ENCODE data around the gene KRT81. TPM values are rescaled to one million over a fixed set of nuclear protein-coding genes. Genes with fewer than 3 reads are reported as not detected.
"Not testable (repeated sequence)": the region's sequence is repeated elsewhere in the genome, so short reads cannot be mapped to it uniquely, and the experiment has no call there.

The KRT81 gene
- total RNA-seq, 4 donors from 2014 or later: not detected

- Histone ChIP-seq H3K4me1 (no peaks in the 10 kb centered on the region), H3K9me3 (no peaks in the 10 kb centered on the region), H3K36me3 (no peaks in the 10 kb centered on the region), H3K4me3 (no peak overlapping the region), H3K27ac (no peak overlapping the region), H3K27me3 (no peaks in the 10 kb centered on the region)
- DNase-seq: no peak
- TF ChIP-seq POLR2A (IDR thresholded peaks at IDR 0.05): no peak
- TF ChIP-seq CTCF (IDR thresholded peaks at IDR 0.05): no peak
These were observed 2.6 kb upstream of the KRT81 start for GRCh38 chr12:52293926-52294325.

GRCh38 chr12:52290483-52291134 is 725 bp downstream of the KRT81 start:
- not testable (repeated sequence) for H3K4me3 ChIP-seq, H3K9me3 ChIP-seq, H3K27ac ChIP-seq, H3K27me3 ChIP-seq, DNase-seq, H3K36me3 ChIP-seq, H3K4me1 ChIP-seq

DNA sequence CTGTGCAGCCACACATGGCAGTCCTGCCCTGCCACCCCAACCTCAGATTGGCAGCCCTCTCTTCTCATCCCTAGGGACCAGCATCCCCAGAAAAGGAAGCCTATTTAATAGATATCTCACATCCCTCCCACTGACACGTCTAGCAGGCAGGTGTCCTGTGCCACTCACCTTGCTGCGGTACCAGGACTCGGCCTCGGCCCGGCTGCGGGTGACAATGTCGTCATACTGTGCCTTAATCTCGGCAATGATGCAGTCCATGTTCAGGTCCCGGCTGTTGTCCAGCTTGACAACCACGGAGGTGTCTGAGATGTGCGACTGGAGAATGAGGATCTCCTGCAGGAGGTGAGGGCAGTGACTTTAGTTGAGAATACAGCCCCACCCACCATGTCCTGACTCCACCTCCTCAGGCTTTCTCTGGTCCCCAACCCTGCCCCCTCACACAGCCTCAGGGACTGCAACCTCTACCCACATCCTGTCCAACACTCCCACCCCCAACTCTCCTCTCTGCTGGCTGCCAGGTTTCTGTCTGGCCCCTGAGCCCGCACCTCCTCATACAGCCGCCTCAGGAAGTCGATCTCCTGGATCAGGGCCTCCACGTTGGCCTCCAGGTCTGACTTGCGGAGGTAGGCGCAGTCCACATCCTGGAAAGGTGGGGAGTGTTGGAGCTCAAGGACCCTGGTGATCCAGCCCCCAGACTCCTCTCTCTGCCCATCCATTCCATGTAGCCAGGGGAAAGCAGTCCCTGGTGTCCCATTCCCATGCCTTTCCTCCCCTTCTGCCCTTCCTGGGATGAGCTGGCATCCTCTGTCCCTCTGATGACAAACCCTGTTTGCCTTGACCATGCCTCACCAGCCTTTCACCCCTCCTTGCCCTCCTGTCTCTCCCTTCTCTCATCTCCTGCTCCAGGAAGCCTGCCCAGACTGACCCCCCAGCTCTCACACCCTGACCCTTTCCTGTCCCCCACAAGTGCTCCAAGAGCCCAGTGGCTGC is 3.2 kb downstream of the KRT81 start:
- H3K27ac ChIP-seq, H3K36me3 ChIP-seq, H3K9me3 ChIP-seq, H3K4me1 ChIP-seq, H3K4me3 ChIP-seq, H3K27me3 ChIP-seq: not testable (repeated sequence)
- peak in 1 of 3 donors; percentile 41 for DNase-seq

DNA sequence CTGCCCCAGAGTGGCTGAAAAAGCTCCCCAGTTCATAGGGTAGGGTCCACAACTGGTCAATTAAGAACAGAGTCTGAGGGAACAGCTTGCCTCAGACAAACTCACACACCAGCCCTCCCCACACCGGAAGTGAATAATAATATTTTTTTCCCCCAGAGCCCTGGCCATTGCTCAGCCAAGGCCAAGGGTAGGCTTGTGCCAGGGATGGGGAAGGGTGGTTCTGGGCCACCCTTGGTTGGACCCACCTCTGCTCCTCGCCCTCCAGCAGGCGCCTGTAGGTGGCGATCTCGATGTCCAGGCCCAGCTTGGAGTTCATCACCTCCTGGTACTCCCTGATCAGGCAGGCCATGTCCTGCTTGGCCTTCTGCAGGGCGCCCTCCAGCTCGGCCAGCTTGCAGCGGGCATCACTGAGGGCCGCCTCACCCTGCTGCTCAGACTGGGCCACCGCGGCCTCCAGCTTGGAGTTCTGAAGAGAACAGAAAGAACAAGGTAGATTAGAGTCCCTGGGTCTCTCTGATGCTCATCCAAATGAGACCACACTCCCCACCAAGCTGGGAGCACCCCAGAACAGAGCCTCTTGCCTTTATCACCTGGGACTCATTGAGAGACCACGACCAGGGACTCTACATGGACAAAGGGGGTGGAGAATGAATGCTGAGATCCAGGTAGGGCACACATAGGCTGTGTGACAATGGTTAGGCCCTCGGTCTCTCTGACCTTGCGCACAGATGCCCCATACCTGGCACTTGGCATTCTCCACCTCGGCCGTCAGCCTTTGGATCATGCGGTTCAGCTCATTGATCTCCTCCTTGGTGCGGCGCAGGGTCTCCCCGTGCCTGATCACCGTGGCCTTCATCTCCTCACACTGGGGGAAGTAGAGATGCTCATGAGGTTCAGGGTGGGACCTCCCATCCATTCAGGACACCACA is 4.2 kb downstream of the KRT81 start:
- peak in 1 of 6 experiments; percentile 7 for TF ChIP-seq CTCF (IDR thresholded peaks at IDR 0.05)
- H3K4me1 ChIP-seq, H3K27me3 ChIP-seq, H3K36me3 ChIP-seq, H3K9me3 ChIP-seq, H3K4me3 ChIP-seq, H3K27ac ChIP-seq: not testable (repeated sequence)
- DNase-seq: peak in 1 of 3 donors; percentile 29

- Histone ChIP-seq H3K9me3 (no peaks in the 10 kb centered on the region), H3K27ac (no peak overlapping the region), H3K27me3 (no peaks in the 10 kb centered on the region), H3K4me3 (no peak overlapping the region), H3K4me1 (no peaks in the 10 kb centered on the region), H3K36me3 (no peaks in the 10 kb centered on the region)
- peak in 1 of 3 donors; percentile 40 for DNase-seq
- no peak for TF ChIP-seq CTCF (IDR thresholded peaks at IDR 0.05)
- no peak for TF ChIP-seq POLR2A (IDR thresholded peaks at IDR 0.05)
These were observed 5.3 kb downstream of the KRT81 start for GRCh38 chr12:52285851-52286530.

GRCh38 chr12:52285172-52285745 is 6.1 kb downstream of the KRT81 start:
- Histone ChIP-seq H3K4me1 (peaks cover 0 to 5% (median 0%) of the 10 kb centered on the region in 4 donors), H3K9me3 (no peaks in the 10 kb centered on the region), H3K36me3 (no peaks in the 10 kb centered on the region), H3K27ac (no peak overlapping the region), H3K4me3 (no peak overlapping the region), H3K27me3 (no peaks in the 10 kb centered on the region)
- DNase-seq: no peak
- TF ChIP-seq CTCF (IDR thresholded peaks at IDR 0.05): no peak
- TF ChIP-seq POLR2A (IDR thresholded peaks at IDR 0.05): no peak

Measured in Peyer's patch (tissue), 4 donors.